Measurements from ENCODE around the gene PFDN2. TPM values are rescaled to one million over a fixed set of nuclear protein-coding genes. Genes with fewer than 3 reads are reported as not detected.

The PFDN2 gene
- total RNA-seq, 1 experiment from 2014 or later = 98.6 TPM

- CTCF ChIA-PET = no interaction called here
- H3K27ac ChIP-seq (ENCODE audit: low read length) = no peak overlapping the region
- ATAC-seq (no peak), DNase-seq (ENCODE audit: low read depth, low spot score) (no peak)
- in situ Hi-C loops (cut with HindIII; ENCODE audit: low pct_unique_long_range_greater_than_20kb, low sequenced_read_pairs) (no loop called here), intact Hi-C loops (cut with micrococcal nuclease; ENCODE audit: unreplicated experiment) (no loop called here)
- no TSS peak for BruUV-seq (replicated peaks)
- no peaks in the 10 kb centered on the region for H3K36me3 ChIP-seq (ENCODE audit: control insufficient read depth, insufficient read depth, low read length)
- H3K4me3 ChIP-seq (ENCODE audit: low read depth in 2 of 2, low read length in 2 of 2) = no peak overlapping the region
- no peaks in the 10 kb centered on the region for H3K27me3 ChIP-seq (ENCODE audit: control insufficient read depth, insufficient read depth, low read length)
- POLR2A ChIA-PET = no interaction called here
- no peaks in the 10 kb centered on the region for H3K4me1 ChIP-seq (ENCODE audit: control insufficient read depth, insufficient read depth, low read length)
- TF ChIP-seq SIN3A (IDR thresholded peaks at IDR 0.05; ENCODE audit: borderline replicate concordance, insufficient read depth, low read depth, low read length) (no peak), POLR2AphosphoS5 (IDR thresholded peaks at IDR 0.05; ENCODE audit: low read depth, low read length) (no peak), CTCF (IDR thresholded peaks at IDR 0.05) (no peak), REST (IDR thresholded peaks at IDR 0.05; ENCODE audit: insufficient read depth in 1 of 2, low read depth in 2 of 2, low read length in 1 of 2) (no peak), TCF7L2 (IDR thresholded peaks at IDR 0.05; ENCODE audit: low read depth, low read length) (no peak)
- H3K9me3 ChIP-seq (ENCODE audit: control insufficient read depth, insufficient read depth, low read depth, low read length) = no peaks in the 10 kb centered on the region
Measured at GRCh38 chr1:161077426-161077825, 40.4 kb downstream of the PFDN2 start.

GRCh38 chr1:161076410-161076809 is 41.4 kb downstream of the PFDN2 start:
- intact Hi-C loops (cut with micrococcal nuclease; ENCODE audit: unreplicated experiment) (no loop called here), in situ Hi-C loops (cut with HindIII; ENCODE audit: low pct_unique_long_range_greater_than_20kb, low sequenced_read_pairs) (no loop called here)
- no peaks in the 10 kb centered on the region for H3K9me3 ChIP-seq (ENCODE audit: control insufficient read depth, insufficient read depth, low read depth, low read length)
- DNase-seq (ENCODE audit: low read depth, low spot score) (no peak), ATAC-seq (no peak)
- H3K27me3 ChIP-seq (ENCODE audit: control insufficient read depth, insufficient read depth, low read length) = no peaks in the 10 kb centered on the region
- no peak overlapping the region for H3K4me3 ChIP-seq (ENCODE audit: low read depth in 2 of 2, low read length in 2 of 2)
- no peaks in the 10 kb centered on the region for H3K4me1 ChIP-seq (ENCODE audit: control insufficient read depth, insufficient read depth, low read length)
- ChIA-PET CTCF (interaction anchor here (0.7 kb wide), 1 partner anchor 21 kb away, joined by 4 read pairs; no protein-coding TSS in a partner anchor), POLR2A (no interaction called here)
- no TSS peak for BruUV-seq (replicated peaks)
- no peaks in the 10 kb centered on the region for H3K36me3 ChIP-seq (ENCODE audit: control insufficient read depth, insufficient read depth, low read length)
- no peak for TF ChIP-seq CTCF (IDR thresholded peaks at IDR 0.05)
- TF ChIP-seq POLR2AphosphoS5 (IDR thresholded peaks at IDR 0.05; ENCODE audit: low read depth, low read length) = no peak
- no peak for TF ChIP-seq REST (IDR thresholded peaks at IDR 0.05; ENCODE audit: insufficient read depth in 1 of 2, low read depth in 2 of 2, low read length in 1 of 2)
- TF ChIP-seq TCF7L2 (IDR thresholded peaks at IDR 0.05; ENCODE audit: low read depth, low read length) = no peak
- no peak for TF ChIP-seq SIN3A (IDR thresholded peaks at IDR 0.05; ENCODE audit: borderline replicate concordance, insufficient read depth, low read depth, low read length)
- H3K27ac ChIP-seq (ENCODE audit: low read length) = no peak overlapping the region
